Measurements from ENCODE around the gene RMP24.

RMP24 gene

GRCh38 chr18:35969676-35970075 is 2.8 kb upstream of the RMP24 start (continued):
- no peak for TF ChIP-seq GLMP (CRISPR knock-in tag; IDR thresholded peaks at IDR 0.05; ENCODE audit: borderline replicate concordance)
- TF ChIP-seq MED13 (CRISPR knock-in tag; IDR thresholded peaks at IDR 0.05) = no peak
- TF ChIP-seq ZNF382 (CRISPR knock-in tag; IDR thresholded peaks at IDR 0.05; ENCODE audit: borderline replicate concordance) = no peak
- TF ChIP-seq PRDM10 (CRISPR knock-in tag; IDR thresholded peaks at IDR 0.05; ENCODE audit: low read depth) = no peak
- no peak for TF ChIP-seq ZNF317 (CRISPR knock-in tag; IDR thresholded peaks at IDR 0.05)

- ChIA-PET POLR2A (interaction anchor here (0.7 to 2.0 kb wide), 7 partner anchors 11 to 682 kb away, joined by 3 to 6 read pairs (median 4); partner anchors contain the start of genes RPRD1A and ZSCAN30), CTCF (ENCODE audit: low intra/inter-chr PET ratio, low total read pairs) (no interaction called here)
- no peaks in the 10 kb centered on the region for H3K9me3 ChIP-seq (ENCODE audit: low read length)
- in situ Hi-C loops (cut with HindIII; ENCODE audit: extremely low pct_ligation_motif_present, low pct_unique_long_range_greater_than_20kb) (loop anchor here (25.0 kb wide), 1 partner anchor 584 kb away; the partner anchor contains the start of gene ZNF396), intact Hi-C loops (cut with micrococcal nuclease; ENCODE audit: unreplicated experiment) (loop anchor here (1.0 to 5.0 kb wide), 3 partner anchors 21 to 389 kb away; partner anchors contain the start of gene GALNT1)
- BruUV-seq (replicated peaks) = no TSS peak
- WGBS (ENCODE audit: low lambda C conversion rate) = 9% methylated on average over 15 of the region's 15 CpGs
- peaks cover 20% of the 10 kb centered on the region for H3K79me2 ChIP-seq (ENCODE audit: insufficient read depth, low read length)
- peak; percentile 29 for ATAC-seq
- peak overlapping the region; percentile 91 for H3K4me2 ChIP-seq (ENCODE audit: low read depth, low read length)
- peak overlapping the region; percentile 65 for H2AFZ ChIP-seq (ENCODE audit: low read length)
- no peaks in the 10 kb centered on the region; a peak in 1 of 5 replicates for H3K27me3 ChIP-seq (ENCODE audit: control insufficient read depth in 1 of 2, insufficient read depth in 2 of 2, low read length in 2 of 2)
- DNase-seq (ENCODE audit: low spot score) = peak; percentile 10
- H3K36me3 ChIP-seq (replicated peaks in 1 of 2; ENCODE audit: control insufficient read depth in 1 of 2, insufficient read depth in 2 of 2, low read length in 2 of 2) = peaks cover 0 to 14% of the 10 kb centered on the region in 2 experiments
- H3K9ac ChIP-seq (ENCODE audit: insufficient read depth, low read depth, low read length) = peak overlapping the region; percentile 70
- H4K20me1 ChIP-seq (ENCODE audit: insufficient read depth, low read length) = no peaks in the 10 kb centered on the region
- FAIRE-seq = no peak
- peak overlapping the region; percentile 73 for H3K27ac ChIP-seq (ENCODE audit: extremely low read length, insufficient read depth, low read length)
- H3K4me1 ChIP-seq (ENCODE audit: insufficient read depth, low read length) = peaks cover 25% of the 10 kb centered on the region
- peak overlapping the region; percentile 76 to 96 (median 78) for H3K4me3 ChIP-seq (replicated peaks in 1 of 3; ENCODE audit: insufficient read depth in 1 of 3, low read depth in 2 of 3, low read length in 3 of 3)
- TF ChIP-seq SMYD3 (CRISPR knock-in tag; IDR thresholded peaks at IDR 0.05) (no peak), BRF2 (CRISPR knock-in tag; IDR thresholded peaks at IDR 0.05) (peak; percentile 1; the same call in 1 of the 2 replicates), HOXA5 (CRISPR knock-in tag; IDR thresholded peaks at IDR 0.05) (0 out of 2 replicates have a peak, but pooled peaks have one; percentile 6), ZBTB49 (CRISPR knock-in tag; IDR thresholded peaks at IDR 0.05; ENCODE audit: borderline replicate concordance) (no peak), RAD21 (CRISPR knock-in tag; IDR thresholded peaks at IDR 0.05) (no peak), ZNF33B (CRISPR knock-in tag; IDR thresholded peaks at IDR 0.05) (0 out of 2 replicates have a peak, but pooled peaks have one; percentile 14), ZNF234 (CRISPR knock-in tag; conservative IDR thresholded peaks at IDR 0.05) (no peak), TFDP1 (CRISPR knock-in tag; IDR thresholded peaks at IDR 0.05; ENCODE audit: borderline replicate concordance) (no peak)
These were observed 750 bp upstream of the RMP24 start for GRCh38 chr18:35971661-35972196.
